ENCODE data around the gene CFB.
A peak's percentile ranks its signal among the peaks of the same experiment; 100 is the strongest.
"Not testable (repeated sequence)": the region's sequence is repeated elsewhere in the genome, so short reads cannot be mapped to it uniquely, and the experiment has no call there.

The CFB gene

DNA sequence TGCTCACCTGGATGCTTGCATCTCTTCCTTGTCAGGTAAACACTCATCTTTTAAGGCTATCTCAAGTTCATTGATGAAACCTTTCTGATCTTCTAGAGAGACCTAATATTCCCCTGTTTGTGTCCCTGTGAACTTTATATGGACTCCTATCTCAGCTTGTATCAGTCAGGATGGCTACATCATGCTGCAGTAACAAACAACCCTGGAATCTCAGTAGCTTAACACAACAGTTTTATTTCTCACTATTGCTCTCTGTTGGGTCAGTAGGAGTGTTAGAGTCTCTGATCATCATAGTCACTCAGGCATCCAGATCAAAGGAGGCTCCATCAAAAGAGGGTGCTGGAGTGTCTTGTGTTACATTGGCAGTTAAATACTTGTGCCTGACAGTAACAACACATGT, 30.5 kb upstream of the CFB start:
- no peak for DNase-seq

DNA sequence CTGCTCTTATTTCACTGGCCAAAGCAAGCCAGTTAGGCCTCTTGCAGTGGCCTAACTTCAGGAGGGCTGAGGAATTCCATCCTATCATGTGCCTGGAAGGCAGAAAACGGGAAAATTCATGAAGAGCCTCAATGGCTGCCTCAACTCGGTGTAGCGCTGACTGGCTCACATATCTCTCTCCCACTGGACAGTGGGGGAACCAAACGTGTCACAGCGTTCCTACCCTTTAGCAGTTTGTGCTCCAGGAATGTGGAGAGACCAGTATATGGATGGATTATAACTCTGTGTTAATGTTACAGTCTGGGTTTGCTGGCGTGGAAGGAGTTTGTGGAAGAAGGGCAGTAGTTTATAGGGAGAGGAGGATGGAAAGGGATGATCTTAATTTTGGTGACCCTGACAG, 30.1 kb upstream of the CFB start:
- DNase-seq = no peak

DNA sequence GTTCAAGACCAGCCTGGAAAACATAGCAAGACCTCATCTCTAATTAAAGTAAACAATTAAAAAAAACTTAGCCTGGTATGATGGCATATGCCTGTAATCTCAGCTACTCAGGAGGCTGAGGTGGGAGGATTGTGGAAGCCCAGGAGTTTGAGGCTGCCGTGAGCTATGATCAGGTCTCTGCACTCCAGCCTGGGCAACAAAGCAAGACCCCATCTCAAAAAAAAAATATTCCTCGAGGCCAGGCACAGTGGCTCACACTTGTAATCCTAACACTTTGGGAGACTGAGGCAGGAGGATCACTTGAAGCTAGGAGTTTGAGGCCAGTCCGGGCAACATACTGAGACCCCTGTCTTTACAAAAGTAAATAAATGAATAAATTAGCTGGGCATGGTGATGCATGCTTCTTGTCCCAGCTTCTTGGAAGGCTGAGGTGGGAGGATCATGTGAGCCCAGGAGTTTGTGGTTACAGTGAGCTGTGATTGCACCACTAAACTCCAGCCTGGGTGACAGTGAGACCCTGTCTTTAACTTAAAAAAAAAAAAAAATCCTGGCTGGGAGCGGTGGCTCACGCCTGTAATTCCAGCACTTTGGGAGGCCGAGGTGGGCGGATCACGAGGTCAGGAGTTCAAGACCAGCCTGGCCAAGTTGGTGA, 27.7 kb upstream of the CFB start:
- no peak for DNase-seq

DNA sequence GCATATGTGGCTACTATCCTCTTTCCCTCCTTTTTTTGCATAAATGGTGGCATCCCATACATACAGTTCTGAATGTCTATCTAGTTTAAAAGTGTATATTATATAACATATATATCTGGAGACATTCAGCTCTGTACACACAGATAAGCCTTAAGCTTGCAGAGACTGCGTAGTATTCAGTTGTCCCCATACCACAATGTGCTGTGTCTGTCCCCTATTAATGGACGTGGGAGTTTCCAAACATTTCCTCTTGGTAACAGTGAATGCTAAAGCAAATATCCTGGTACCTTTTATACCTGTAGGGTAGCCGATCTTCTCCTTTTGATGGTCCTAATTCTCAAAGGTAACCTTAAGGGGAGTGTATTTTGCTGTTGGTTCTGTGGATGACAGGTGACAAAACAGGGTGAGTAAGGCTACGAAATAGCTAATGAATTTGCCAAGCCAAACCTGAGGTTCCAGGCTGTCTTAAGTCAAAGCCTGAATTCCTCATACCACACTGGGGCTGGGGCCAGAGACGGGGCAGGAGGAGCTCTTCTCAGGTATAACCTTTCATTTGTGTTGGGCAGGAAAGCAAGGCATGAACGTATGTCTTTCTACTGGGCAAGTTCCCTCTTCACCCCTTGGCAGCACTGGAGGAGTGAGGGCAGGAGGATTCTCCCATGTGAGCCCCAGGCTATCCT, 26.1 kb upstream of the CFB start:
- peak; percentile 30 for DNase-seq

DNA sequence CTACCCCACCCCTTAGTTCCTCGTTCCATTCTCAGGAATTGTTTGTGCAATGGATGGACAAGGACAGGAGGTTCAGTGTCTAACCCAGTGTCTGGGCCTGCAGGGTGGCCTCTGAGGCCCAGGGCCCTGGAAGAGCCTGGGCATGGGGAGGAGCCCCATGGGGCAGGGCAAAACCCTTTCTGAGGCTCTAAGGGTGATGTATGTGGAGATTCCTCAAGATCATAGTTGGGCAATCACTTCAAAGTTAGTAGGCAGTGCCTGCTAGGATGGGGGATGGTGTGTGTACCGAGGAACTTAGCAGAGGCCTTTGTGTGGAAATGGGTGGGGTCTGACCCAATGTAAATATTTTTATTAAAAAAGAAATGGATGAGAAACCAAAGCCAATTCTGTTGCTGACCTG, 25.1 kb upstream of the CFB start:
- no peak for DNase-seq

DNA sequence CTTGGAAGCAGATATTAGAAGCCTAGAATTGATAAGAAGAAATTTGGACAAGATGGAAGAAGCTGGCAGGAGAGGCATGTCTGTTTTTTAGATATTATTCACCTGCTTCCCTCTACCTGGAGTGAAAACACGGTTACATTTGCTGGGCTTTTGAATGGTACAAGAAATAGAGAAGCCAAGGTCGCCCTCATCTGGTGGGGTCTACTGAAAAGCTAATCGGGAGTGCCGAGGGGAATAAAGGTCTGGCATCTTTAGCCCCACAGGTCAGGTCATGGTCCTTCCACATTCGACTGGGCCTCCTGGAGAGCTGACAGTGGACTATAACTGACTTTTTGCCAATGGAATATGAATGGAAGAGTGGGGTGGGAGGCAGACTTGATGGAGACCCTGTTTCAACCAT, 23.0 kb upstream of the CFB start:
- DNase-seq = peak; percentile 58

DNA sequence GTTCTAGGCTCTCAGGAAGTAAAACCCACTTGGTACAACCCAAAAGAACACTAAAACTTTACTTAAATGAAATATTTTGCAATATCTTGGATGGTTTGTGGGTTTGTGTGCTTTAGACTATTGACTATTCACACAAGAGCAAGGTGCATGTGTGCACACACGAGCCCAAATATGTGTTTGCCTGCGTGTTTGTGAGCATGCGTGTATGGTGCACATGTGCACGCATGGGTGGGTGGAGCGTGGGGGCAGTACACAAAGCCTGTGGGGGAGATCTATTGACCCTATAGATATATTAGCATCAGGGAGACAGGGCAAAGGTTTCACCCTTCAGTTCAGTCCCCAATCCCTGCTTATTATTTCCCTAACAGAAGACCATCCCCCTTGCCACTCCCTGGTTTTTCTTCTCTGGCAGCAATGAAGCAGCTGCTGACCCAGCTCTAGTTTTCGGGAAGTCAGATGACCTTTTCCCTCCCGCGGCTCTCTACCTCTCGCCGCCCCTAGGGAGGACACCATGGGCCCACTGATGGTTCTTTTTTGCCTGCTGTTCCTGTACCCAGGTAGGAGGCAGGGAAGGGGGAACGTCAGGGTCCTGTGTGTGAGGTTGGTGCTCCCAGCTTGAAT, 18.5 kb upstream of the CFB start, which contains the start of gene C2:
C2 (plus strand) TSS at position 476 of the 621 bp plus-strand sequence; CDS start at position 512, 36 bp downstream.
- no peak for DNase-seq

DNA sequence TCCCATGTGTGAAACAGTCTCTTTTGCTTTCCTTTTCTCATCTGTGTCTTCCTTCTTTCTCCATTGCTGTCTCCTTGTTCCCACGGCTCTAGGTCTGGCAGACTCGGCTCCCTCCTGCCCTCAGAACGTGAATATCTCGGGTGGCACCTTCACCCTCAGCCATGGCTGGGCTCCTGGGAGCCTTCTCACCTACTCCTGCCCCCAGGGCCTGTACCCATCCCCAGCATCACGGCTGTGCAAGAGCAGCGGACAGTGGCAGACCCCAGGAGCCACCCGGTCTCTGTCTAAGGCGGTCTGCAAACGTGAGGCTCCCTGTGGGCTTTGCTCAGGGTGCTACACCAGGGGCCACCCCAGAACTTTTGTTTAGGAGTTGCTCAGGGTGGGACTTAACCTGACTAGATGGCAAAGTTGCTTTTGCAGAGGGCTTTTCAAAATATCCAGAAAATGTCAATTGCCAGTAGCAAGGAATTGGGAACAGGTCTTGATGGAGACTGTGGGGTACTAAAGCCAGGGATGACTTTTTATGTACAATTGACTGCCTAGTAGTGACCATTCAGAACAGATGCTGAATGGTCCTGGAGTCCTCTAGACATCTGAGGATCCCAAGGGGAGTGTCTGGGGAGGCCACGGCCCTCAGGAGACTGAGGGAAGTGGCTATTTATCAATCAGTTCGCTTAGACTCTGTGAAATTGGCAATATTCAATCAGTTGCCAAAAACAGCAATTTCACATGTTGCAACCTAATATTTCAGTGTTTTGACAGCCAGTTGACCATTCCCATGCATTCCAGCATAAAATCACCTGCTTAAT, 17.8 kb upstream of the CFB start:
- no peak for DNase-seq

DNA sequence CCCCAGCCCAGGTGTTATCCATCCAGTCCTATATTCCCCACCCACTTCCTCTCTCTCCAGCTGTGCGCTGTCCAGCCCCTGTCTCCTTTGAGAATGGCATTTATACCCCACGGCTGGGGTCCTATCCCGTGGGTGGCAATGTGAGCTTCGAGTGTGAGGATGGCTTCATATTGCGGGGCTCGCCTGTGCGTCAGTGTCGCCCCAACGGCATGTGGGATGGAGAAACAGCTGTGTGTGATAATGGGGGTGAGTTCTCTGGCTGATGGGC, 17.3 kb upstream of the CFB start:
- no peak for DNase-seq

DNA sequence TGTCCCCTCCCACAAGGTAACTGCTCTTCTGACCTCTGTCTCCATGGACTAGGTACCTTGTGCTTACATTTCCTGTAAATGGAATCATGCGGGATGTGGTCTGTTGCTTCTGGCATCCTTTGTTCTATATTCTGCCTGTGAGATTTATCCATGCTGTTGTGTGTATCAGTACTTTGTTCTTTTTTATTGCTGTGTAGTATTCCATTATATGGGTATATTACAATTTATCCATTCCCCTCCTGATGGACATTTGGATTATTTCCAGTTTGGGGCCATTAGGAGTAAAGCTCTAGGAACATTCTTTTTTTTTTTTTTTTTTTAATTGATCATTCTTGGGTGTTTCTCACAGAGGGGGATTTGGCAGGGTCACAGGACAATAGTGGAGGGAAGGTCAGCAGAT, 14.9 kb upstream of the CFB start:
- no peak for DNase-seq

DNA sequence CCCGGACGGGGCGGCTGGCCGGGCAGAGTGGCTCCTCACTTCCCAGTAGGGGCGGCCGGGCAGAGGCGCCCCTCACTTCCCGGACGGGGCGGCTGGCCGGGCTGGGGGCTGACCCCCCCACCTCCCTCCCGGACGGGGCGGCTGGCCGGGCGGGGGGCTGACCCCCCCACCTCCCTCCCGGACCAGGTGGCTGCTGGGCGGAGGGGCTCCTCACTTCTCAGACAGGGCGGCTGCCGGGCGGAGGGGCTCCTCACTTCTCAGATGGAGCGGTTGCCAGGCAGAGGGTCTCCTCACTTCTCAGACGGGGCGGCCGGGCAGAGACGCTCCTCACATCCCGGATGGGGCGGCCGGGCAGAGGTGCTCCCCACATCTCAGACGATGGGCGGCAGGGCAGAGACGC, 13.8 kb upstream of the CFB start:
- not testable (repeated sequence) for DNase-seq

DNA sequence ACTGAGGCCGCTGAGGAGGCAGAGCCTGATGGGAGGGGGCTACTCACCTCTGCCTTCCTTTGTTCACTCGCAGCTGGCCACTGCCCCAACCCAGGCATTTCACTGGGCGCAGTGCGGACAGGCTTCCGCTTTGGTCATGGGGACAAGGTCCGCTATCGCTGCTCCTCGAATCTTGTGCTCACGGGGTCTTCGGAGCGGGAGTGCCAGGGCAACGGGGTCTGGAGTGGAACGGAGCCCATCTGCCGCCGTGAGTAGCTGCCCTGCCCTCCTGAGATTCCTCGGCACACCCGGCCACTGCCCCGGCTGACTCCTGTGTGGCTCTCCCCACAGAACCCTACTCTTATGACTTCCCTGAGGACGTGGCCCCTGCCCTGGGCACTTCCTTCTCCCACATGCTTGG, 12.4 kb upstream of the CFB start:
- DNase-seq = no peak

DNA sequence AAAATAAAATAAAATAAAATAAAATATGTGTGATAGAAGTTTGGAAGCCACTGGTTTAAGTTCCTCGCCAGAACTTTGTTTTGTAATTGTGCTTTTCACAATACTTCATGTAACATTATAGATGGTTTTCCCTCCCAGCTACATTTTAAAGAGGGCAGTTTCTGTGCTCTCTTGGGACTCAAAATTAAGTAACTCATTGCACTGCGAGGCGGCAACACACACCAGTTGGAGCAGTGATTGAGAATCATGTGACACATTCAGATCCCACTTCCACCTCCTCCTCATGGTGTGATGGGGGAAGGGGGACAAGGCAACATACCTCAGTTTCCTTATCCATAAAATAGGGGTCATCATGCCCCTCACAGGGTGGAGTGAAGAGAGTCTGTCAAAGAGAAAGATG, 10.9 kb upstream of the CFB start:
- DNase-seq = no peak

DNA sequence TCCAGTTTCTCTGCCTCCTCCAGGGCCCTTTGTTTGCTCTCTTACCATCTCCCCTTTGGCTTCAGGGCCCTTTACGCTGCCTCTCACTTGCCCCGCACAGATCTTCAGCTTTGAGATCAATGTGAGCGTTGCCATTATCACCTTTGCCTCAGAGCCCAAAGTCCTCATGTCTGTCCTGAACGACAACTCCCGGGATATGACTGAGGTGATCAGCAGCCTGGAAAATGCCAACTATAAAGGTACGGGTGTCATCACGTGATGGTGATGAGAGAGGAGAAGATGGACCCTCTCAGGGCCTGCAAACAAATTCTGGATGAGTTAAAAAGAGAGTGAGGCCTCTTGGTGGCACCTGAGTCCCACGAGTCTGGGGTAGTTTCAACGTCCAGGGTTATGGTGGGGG, 10.1 kb upstream of the CFB start:
- no peak for DNase-seq

DNA sequence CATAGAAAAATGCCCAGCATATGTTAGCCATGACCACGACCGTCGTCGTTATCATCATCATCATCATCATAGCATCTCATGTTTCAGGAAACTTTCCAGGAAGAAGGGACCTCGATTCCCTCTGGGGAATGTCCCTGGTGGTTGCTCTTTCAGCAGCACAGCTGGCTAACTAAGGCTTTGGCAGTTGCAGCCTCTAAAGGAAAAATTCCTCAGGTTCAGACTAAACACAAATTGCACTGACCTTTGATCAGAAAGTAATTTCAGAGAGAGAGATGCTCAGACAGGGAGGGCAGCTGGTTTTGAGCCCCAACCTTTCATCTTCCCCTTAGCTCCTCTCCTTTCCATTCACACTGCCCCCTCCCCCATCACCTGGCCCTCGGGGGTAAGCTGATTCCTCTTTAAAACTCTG, 5.6 kb upstream of the CFB start:
- DNase-seq = no peak

DNA sequence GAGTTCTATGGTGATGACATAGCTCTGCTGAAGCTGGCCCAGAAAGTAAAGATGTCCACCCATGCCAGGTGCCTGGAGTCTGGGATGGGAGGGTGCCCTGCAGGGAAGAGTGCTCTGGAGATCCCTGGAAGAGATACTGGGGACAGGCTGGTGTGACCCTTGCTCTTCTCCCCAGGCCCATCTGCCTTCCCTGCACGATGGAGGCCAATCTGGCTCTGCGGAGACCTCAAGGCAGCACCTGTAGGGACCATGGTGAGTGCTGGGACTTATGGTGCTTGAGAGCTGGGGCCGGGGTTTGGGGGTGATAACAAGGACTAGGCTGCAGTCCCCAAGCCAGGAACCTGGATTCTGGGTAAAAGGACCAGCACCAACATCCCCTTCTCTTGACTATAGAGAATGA, 2.2 kb upstream of the CFB start:
- no peak for DNase-seq

DNA sequence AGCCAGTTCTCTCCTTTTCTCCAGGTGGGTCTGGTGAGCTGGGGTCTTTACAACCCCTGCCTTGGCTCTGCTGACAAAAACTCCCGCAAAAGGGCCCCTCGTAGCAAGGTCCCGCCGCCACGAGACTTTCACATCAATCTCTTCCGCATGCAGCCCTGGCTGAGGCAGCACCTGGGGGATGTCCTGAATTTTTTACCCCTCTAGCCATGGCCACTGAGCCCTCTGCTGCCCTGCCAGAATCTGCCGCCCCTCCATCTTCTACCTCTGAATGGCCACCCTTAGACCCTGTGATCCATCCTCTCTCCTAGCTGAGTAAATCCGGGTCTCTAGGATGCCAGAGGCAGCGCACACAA, 765 bp upstream of the CFB start:
- DNase-seq = no peak

DNA sequence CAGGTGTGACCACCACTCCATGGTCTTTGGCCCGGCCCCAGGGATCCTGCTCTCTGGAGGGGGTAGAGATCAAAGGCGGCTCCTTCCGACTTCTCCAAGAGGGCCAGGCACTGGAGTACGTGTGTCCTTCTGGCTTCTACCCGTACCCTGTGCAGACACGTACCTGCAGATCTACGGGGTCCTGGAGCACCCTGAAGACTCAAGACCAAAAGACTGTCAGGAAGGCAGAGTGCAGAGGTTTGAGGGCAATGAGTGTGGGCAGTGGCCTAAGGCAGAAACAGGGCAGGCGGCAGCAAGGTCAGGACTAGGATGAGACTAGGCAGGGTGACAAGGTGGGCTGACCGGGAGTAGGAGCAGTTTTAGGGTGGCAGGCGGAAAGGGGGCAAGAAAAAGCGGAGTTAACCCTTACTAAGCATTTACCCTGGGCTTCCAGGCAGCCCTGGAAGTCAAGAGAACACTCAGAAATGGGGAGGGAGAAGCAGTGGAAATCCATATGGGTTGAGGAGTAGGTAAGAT, 533 bp downstream of the CFB start:
- DNase-seq = no peak

DNA sequence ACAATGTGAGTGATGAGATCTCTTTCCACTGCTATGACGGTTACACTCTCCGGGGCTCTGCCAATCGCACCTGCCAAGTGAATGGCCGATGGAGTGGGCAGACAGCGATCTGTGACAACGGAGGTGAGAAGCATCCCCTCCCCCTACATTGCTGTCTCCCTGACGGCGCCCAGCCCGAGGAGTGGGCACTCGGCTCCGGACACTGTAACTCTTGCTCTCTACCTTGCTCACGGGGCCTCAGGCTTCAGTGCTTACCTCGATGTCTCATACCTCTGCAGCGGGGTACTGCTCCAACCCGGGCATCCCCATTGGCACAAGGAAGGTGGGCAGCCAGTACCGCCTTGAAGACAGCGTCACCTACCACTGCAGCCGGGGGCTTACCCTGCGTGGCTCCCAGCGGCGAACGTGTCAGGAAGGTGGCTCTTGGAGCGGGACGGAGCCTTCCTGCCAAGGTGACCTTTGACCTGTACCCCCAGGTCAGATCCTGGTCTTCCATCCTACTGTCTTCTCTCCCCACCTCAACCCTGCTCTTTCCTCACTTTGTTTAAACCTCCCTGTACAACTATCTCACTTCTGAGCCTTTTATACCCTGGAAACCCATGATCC, 1.3 kb downstream of the CFB start:
- no peak for DNase-seq

DNA sequence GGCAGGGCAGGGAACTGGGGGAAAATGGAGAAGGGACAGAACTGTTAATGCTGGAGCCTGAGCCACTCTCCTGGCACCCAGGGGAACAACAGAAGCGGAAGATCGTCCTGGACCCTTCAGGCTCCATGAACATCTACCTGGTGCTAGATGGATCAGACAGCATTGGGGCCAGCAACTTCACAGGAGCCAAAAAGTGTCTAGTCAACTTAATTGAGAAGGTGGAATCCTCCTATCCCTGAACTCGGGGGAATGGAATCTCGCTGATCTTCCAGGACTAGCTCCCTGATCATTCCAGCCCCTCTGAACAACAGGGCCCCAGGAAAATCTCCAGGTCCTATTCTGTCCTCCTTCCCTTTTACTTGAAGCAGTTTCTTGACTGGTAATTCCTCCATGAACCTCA, 2.0 kb downstream of the CFB start:
- no peak for DNase-seq

DNA sequence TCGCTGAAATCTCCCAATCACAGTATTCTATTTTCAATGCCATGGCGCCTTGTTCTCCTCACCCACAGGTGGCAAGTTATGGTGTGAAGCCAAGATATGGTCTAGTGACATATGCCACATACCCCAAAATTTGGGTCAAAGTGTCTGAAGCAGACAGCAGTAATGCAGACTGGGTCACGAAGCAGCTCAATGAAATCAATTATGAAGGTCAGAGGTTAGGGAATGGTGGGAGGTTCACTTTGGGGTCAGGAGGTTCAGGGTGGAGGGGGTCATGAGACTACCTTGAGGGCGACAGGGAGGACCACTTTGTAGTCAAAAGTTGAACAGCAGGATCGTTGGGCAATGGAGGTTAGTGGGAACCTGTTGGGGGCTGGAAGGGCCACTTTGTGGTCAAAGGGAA, 2.4 kb downstream of the CFB start:
- DNase-seq = no peak

DNA sequence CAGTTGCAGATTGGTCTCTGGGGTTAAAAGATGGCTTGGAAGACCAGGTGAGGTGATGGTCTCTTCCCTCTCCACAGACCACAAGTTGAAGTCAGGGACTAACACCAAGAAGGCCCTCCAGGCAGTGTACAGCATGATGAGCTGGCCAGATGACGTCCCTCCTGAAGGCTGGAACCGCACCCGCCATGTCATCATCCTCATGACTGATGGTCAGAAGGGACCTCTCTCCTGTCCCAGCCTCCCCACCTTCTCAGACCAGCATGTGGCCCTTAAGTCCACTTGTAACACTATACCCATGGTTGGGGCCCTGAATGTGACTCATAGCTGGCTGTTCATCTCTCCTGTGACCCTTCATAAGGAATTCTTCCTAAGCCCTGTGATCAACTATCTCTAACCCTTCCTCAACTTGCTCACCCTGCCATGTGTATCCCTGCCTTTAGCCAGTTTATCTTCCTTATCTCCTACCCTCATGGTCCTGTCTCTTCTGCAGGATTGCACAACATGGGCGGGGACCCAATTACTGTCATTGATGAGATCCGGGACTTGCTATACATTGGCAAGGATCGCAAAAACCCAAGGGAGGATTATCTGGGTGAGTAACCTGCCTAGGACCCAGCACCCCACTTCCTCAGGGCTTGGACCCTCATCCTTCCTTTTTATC, 3.0 kb downstream of the CFB start:
- DNase-seq = no peak

Data from hematopoietic multipotent progenitor cell treated with erythropoietin and hydrocortisone succinate and interleukin-3 and kit ligand, for 4 days (in vitro differentiated cells).